GM21619 (cell line): Measurements from ENCODE around the gene PLCB1.
"Not testable (repeated sequence)": the region's sequence is repeated elsewhere in the genome, so short reads cannot be mapped to it uniquely, and the experiment has no call there.

Experiments
- ATAC-seq: cut with Tn5 transposase; IDR thresholded peaks from one replicate; pipeline ENCODE4 v1.9.1; 2021; ENCODE audit not compliant: unreplicated experiment

The PLCB1 gene

GRCh38 chr20:8362457-8362856 lies 230.4 kb downstream of the PLCB1 start:
- ATAC-seq, result no peak

- no peak for ATAC-seq
These were observed 232.1 kb downstream of the PLCB1 start for GRCh38 chr20:8363970-8364733.

GRCh38 chr20:8364734-8365078 lies 232.6 kb downstream of the PLCB1 start:
- ATAC-seq, result no peak

- no peak for ATAC-seq
These were observed 233.6 kb downstream of the PLCB1 start for GRCh38 chr20:8365634-8366033.

- ATAC-seq, result no peak
These were observed 234.3 kb downstream of the PLCB1 start for GRCh38 chr20:8366303-8366923.

- ATAC-seq, result no peak
These were observed 235.6 kb downstream of the PLCB1 start for GRCh38 chr20:8367689-8368088.

- no peak for ATAC-seq
These were observed 236.6 kb downstream of the PLCB1 start for GRCh38 chr20:8368670-8369069.

- no peak for ATAC-seq
These were observed 237.2 kb downstream of the PLCB1 start for GRCh38 chr20:8369311-8369710.

GRCh38 chr20:8370774-8371173 lies 238.7 kb downstream of the PLCB1 start:
- ATAC-seq, result no peak

- ATAC-seq, result no peak
These were observed 240.8 kb downstream of the PLCB1 start for GRCh38 chr20:8372824-8373380.

GRCh38 chr20:8373579-8373978 lies 241.5 kb downstream of the PLCB1 start:
- ATAC-seq, result no peak

GRCh38 chr20:8375898-8376297 lies 243.8 kb downstream of the PLCB1 start:
- no peak for ATAC-seq

- ATAC-seq, result no peak
These were observed 244.9 kb downstream of the PLCB1 start for GRCh38 chr20:8376940-8377339.

GRCh38 chr20:8379125-8379524 lies 247.1 kb downstream of the PLCB1 start:
- ATAC-seq, result not testable (repeated sequence)

- no peak for ATAC-seq
These were observed 253.2 kb downstream of the PLCB1 start for GRCh38 chr20:8385247-8385646.

GRCh38 chr20:8386991-8387390 lies 254.9 kb downstream of the PLCB1 start:
- no peak for ATAC-seq

- no peak for ATAC-seq
These were observed 256.1 kb downstream of the PLCB1 start for GRCh38 chr20:8388141-8388540.

GRCh38 chr20:8388707-8389106 lies 256.6 kb downstream of the PLCB1 start:
- no peak for ATAC-seq

GRCh38 chr20:8389381-8390036 lies 257.4 kb downstream of the PLCB1 start:
- ATAC-seq, result no peak

- ATAC-seq, result no peak
These were observed 258.0 kb downstream of the PLCB1 start for GRCh38 chr20:8390037-8390433.

GRCh38 chr20:8390500-8390899 lies 258.4 kb downstream of the PLCB1 start:
- no peak for ATAC-seq

GRCh38 chr20:8393381-8393780 lies 261.3 kb downstream of the PLCB1 start:
- ATAC-seq, result no peak
